Body of pancreas (tissue), 4 donors: ENCODE data around the gene KLC4.

Experiments
- POLR2A ChIP-seq, 3 donors: fragments of 450-650 bp; IDR thresholded peaks; one replicate each; pipeline ENCODE4 v1.6.1; 2016; ENCODE audit warnings: antibody characterized with exemption in 3 of 3, mild to moderate bottlenecking in 2 of 3
- TF ChIP-seq, protein P1 (sequence below), 7 experiments: fragments of 450-650 bp in 4 of 7; fragments of 200-600 bp in 3 of 7; sonication (generic) in 3 of 7; IDR thresholded peaks; one replicate each; pipeline ENCODE4 v1.5.1; 2016 to 2019; ENCODE audit warnings: antibody characterized with exemption in 7 of 7

DNA sequence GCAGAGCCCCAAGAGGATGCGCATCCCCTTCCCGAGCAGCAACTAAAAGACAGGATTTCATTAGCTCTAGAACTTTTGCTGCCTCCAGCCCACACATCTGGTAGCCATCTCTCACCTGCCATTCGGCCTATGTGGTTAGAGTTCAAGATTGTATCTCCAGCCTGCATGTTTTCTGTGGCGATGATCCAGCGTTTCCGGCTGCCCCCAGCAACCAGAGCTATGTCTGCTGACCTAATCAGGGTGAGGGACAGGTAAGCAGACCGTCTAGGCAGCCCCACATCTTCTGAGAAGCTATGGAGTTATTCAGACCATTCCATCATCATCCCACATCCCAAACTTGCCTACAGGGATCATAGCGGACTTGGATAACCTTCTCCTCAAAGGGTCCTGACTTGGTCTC is 3.5 kb upstream of the KLC4 start:
- TF ChIP-seq, protein P1, sequence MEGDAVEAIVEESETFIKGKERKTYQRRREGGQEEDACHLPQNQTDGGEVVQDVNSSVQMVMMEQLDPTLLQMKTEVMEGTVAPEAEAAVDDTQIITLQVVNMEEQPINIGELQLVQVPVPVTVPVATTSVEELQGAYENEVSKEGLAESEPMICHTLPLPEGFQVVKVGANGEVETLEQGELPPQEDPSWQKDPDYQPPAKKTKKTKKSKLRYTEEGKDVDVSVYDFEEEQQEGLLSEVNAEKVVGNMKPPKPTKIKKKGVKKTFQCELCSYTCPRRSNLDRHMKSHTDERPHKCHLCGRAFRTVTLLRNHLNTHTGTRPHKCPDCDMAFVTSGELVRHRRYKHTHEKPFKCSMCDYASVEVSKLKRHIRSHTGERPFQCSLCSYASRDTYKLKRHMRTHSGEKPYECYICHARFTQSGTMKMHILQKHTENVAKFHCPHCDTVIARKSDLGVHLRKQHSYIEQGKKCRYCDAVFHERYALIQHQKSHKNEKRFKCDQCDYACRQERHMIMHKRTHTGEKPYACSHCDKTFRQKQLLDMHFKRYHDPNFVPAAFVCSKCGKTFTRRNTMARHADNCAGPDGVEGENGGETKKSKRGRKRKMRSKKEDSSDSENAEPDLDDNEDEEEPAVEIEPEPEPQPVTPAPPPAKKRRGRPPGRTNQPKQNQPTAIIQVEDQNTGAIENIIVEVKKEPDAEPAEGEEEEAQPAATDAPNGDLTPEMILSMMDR (IDR thresholded peaks at IDR 0.05) = no peak
- TF ChIP-seq POLR2A (IDR thresholded peaks at IDR 0.05) = no peak
